HL-60 (cell line): ENCODE data around the gene MACROD2.

Experiments
- DNase-seq, 2 experiments: peaks; one replicate each; pipeline ENCODE4 v3.0.0-alpha.2; 2010 to 2020; ENCODE audit warnings: low read depth in 1 of 2, low spot score in 1 of 2
- H3K27ac ChIP-seq: fragments of 250-450 bp; sonication (Bioruptor Pico); replicated peaks from 2 replicates; pipeline ENCODE4 v1.5.1; 2020; ENCODE audit warnings: mild to moderate bottlenecking, moderate library complexity
- H3K27me3 ChIP-seq: fragments of 250-450 bp; sonication (Bioruptor Pico); 2 replicates; pipeline ENCODE4 v1.5.1; 2021; ENCODE audit warnings: mild to moderate bottlenecking, moderate library complexity; ENCODE audit not compliant: insufficient read depth, poor library complexity, severe bottlenecking
- H3K4me3 ChIP-seq: replicated peaks from 2 replicates; pipeline ENCODE4 v1.5.1; 2011; ENCODE audit warnings: mild to moderate bottlenecking, control low read depth, low read length; ENCODE audit not compliant: insufficient read depth
- CTCF ChIP-seq: IDR thresholded peaks from one replicate; pipeline ENCODE4 v1.5.1; 2011; ENCODE audit warnings: low read length, control low read depth, inconsistent platforms; ENCODE audit not compliant: insufficient read depth
- GABPA ChIP-seq: IDR thresholded peaks from 2 replicates; pipeline ENCODE4 v1.6.1; 2012; ENCODE audit warnings: low read depth
- POLR2AphosphoS5 ChIP-seq: IDR thresholded peaks from 2 replicates; pipeline ENCODE4 v1.6.1; 2012; ENCODE audit warnings: low read depth
- REST ChIP-seq: IDR thresholded peaks from 2 replicates; pipeline ENCODE4 v1.6.1; 2012; ENCODE audit warnings: low read depth; ENCODE audit not compliant: insufficient replicate concordance
- SPI1 ChIP-seq: IDR thresholded peaks from 2 replicates; pipeline ENCODE4 v1.6.1; 2012; ENCODE audit warnings: low read depth, mild to moderate bottlenecking, borderline replicate concordance

MACROD2 gene

GRCh38 chr20:16096756-16097326 lies 2101.5 kb downstream of the MACROD2 start:
- no peaks in the 10 kb centered on the region for H3K27me3 ChIP-seq
- no peak for DNase-seq
- TF ChIP-seq POLR2AphosphoS5 (no peak), SPI1 (no peak), REST (no peak), GABPA (no peak), CTCF (no peak)
- no peak overlapping the region for H3K27ac ChIP-seq
- no peak overlapping the region for H3K4me3 ChIP-seq

- H3K27ac ChIP-seq, result no peak overlapping the region
- TF ChIP-seq REST, result no peak
- DNase-seq, result no peak
- no peaks in the 10 kb centered on the region for H3K27me3 ChIP-seq
- no peak overlapping the region for H3K4me3 ChIP-seq
Measured at GRCh38 chr20:16097788-16098187, 2102.5 kb downstream of the MACROD2 start.

- TF ChIP-seq CTCF (no peak), REST (no peak), SPI1 (no peak), GABPA (no peak)
- H3K27me3 ChIP-seq, result no peaks in the 10 kb centered on the region
- H3K27ac ChIP-seq, result no peak overlapping the region
- DNase-seq, result no peak
- no peak overlapping the region for H3K4me3 ChIP-seq
Measured at GRCh38 chr20:16098890-16099639, 2103.7 kb downstream of the MACROD2 start.
